A549 (cell line): Measurements from ENCODE around the gene PTPRD. TPM values are rescaled to one million over a fixed set of nuclear protein-coding genes. Genes with fewer than 3 reads are reported as not detected.

ENCODE experiments used
- ATAC-seq, 2 experiments: fragments of 200-7000 bp in 1 of 2; fragments of >200 bp in 1 of 2; cut with Nextera tagmentation in 1 of 2; cut with Tn5 transposase in 1 of 2; 3 replicates each; pipeline versions ENCODE4 v1.8.0 to v1.9.1; 2018 to 2020; ENCODE audit warnings: mild to moderate bottlenecking in 1 of 2, moderate library complexity in 1 of 2
- CTCF ChIA-PET: fragments of 300-600 bp; sonication (Branson Sonifier 250); formaldehyde crosslinking; extraction: SDS; loops from one replicate; lab custom pipeline; 2021; ENCODE audit warnings: antibody characterized with exemption, inconsistent platforms; lab: Yijun Ruan, JAX
- POLR2A ChIA-PET: fragments of 350-600 bp; formaldehyde crosslinking; extraction: SDS; loops from one replicate; lab custom pipeline; 2021; ENCODE audit warnings: antibody characterized with exemption, inconsistent platforms; lab: Yijun Ruan, JAX
- DNase-seq, 2 experiments: peaks; one replicate each; pipeline versions ENCODE4 v3.0.0 to v3.0.0-alpha.2; 2011 to 2016; ENCODE audit warnings: low read depth in 1 of 2, low spot score in 1 of 2
- FAIRE-seq: peaks from 2 replicates; lab custom pipeline; 2011; peaks lifted over from hg19 to GRCh38; lab: Jason Lieb, UNC
- H3K27ac ChIP-seq, 2 experiments: fragments of >200 bp; sonication (Bioruptor Twin); formaldehyde crosslinking; 3 replicates each; pipeline ENCODE4 v1.5.1; 2016 to 2017
- H3K4me1 ChIP-seq: fragments of >200 bp; sonication (Bioruptor Twin); formaldehyde crosslinking; 3 replicates; pipeline ENCODE4 v1.6.1; 2016
- H3K4me2 ChIP-seq: fragments of >200 bp; sonication (Bioruptor Twin); formaldehyde crosslinking; 3 replicates; pipeline ENCODE4 v1.6.1; 2016
- H3K4me3 ChIP-seq: fragments of >200 bp; sonication (Bioruptor Twin); formaldehyde crosslinking; 3 replicates; pipeline ENCODE4 v1.5.1; 2016
- H3K9me3 ChIP-seq: fragments of >200 bp; sonication (Bioruptor Twin); formaldehyde crosslinking; 3 replicates; pipeline ENCODE4 v1.6.1; 2016
- CBX2 ChIP-seq: fragments of 200-600 bp; sonication (generic); IDR thresholded peaks from 2 replicates; pipeline ENCODE4 v1.6.1; 2016; ENCODE audit warnings: low read depth, mild to moderate bottlenecking, borderline replicate concordance
- EHF ChIP-seq: fragments of 250-450 bp; sonication (Bioruptor Pico); IDR thresholded peaks from 2 replicates; pipeline ENCODE4 v1.5.0; 2020; ENCODE audit warnings: mild to moderate bottlenecking
- EHMT2 ChIP-seq: fragments of 200-600 bp; sonication (generic); IDR thresholded peaks from 2 replicates; pipeline ENCODE4 v1.6.1; 2016; ENCODE audit warnings: antibody characterized with exemption, low read depth, mild to moderate bottlenecking, moderate library complexity
- FOSB ChIP-seq: fragments of 250-450 bp; sonication (Bioruptor Pico); IDR thresholded peaks from 2 replicates; pipeline ENCODE4 v1.5.0; 2020; ENCODE audit warnings: mild to moderate bottlenecking, moderate library complexity
- FOSL2 ChIP-seq, 2 experiments: fragments of 450-650 bp in 1 of 2; fragments of >200 bp in 1 of 2; sonication (Bioruptor Twin) in 1 of 2; formaldehyde crosslinking; IDR thresholded peaks; 2 replicates each; pipeline versions ENCODE4 v1.5.0 to v1.6.1; 2016 to 2020; ENCODE audit warnings: mild to moderate bottlenecking in 1 of 2, moderate library complexity in 1 of 2
- GATA3 ChIP-seq: IDR thresholded peaks from 2 replicates; pipeline ENCODE4 v1.6.1; 2012; ENCODE audit warnings: borderline replicate concordance
- HDAC2 ChIP-seq: fragments of 200-600 bp; sonication (generic); IDR thresholded peaks from 2 replicates; pipeline ENCODE4 v1.6.1; 2016
- HOXA7 ChIP-seq: fragments of 250-450 bp; sonication (Bioruptor Pico); IDR thresholded peaks from 2 replicates; pipeline ENCODE4 v1.5.0; 2020; ENCODE audit warnings: mild to moderate bottlenecking, moderate library complexity
- HOXB13 ChIP-seq: fragments of 250-450 bp; sonication (Bioruptor Pico); IDR thresholded peaks from 2 replicates; pipeline ENCODE4 v1.5.0; 2020; ENCODE audit warnings: low read depth, mild to moderate bottlenecking, moderate library complexity
- HOXB5 ChIP-seq: fragments of 250-450 bp; sonication (Bioruptor Pico); IDR thresholded peaks from 2 replicates; pipeline ENCODE4 v1.5.0; 2020; ENCODE audit warnings: mild to moderate bottlenecking, moderate library complexity
- KDM5A ChIP-seq: fragments of 200-600 bp; sonication (generic); IDR thresholded peaks from 2 replicates; pipeline ENCODE4 v1.6.1; 2016; ENCODE audit warnings: antibody characterized with exemption, mild to moderate bottlenecking
- MAZ ChIP-seq: fragments of 150-350 bp; IDR thresholded peaks from 2 replicates; pipeline ENCODE4 v1.6.1; 2014; ENCODE audit warnings: antibody characterized with exemption, low read depth, low read length, borderline replicate concordance
- NFE2L2 ChIP-seq: fragments of 150-350 bp; conservative IDR thresholded peaks from 2 replicates; pipeline ENCODE4 v1.6.1; 2014; ENCODE audit warnings: low read length
- POLR2A ChIP-seq: IDR thresholded peaks from 2 replicates; pipeline ENCODE4 v1.6.1; 2012; ENCODE audit warnings: mild to moderate bottlenecking, low read length
- RAD21 ChIP-seq, 2 experiments: fragments of >200 bp in 1 of 2; sonication (Bioruptor Twin) in 1 of 2; formaldehyde crosslinking in 1 of 2; IDR thresholded peaks in 1 of 2; conservative IDR thresholded peaks in 1 of 2; 2 replicates in 1 of 2; 3 replicates in 1 of 2; pipeline ENCODE4 v1.6.1; 2012 to 2018; ENCODE audit warnings: inconsistent platforms in 1 of 2
- RARB ChIP-seq: fragments of 250-450 bp; sonication (Bioruptor Pico); IDR thresholded peaks from 2 replicates; pipeline ENCODE4 v1.8.0; 2021; ENCODE audit warnings: mild to moderate bottlenecking, moderate library complexity
- RFX5 ChIP-seq: fragments of 450-650 bp; IDR thresholded peaks from 2 replicates; pipeline ENCODE4 v1.7.1; 2014; ENCODE audit warnings: antibody characterized with exemption, mild to moderate bottlenecking, moderate library complexity
- RNF2 ChIP-seq: fragments of 200-600 bp; sonication (generic); IDR thresholded peaks from 2 replicates; pipeline ENCODE4 v1.6.1; 2016; ENCODE audit warnings: low read depth, mild to moderate bottlenecking, antibody characterized with exemption, moderate library complexity, borderline replicate concordance
- SMC3 ChIP-seq: fragments of >200 bp; sonication (Bioruptor Twin); formaldehyde crosslinking; IDR thresholded peaks from 3 replicates; pipeline ENCODE4 v1.6.1; 2018; ENCODE audit warnings: inconsistent platforms
- TP53 ChIP-seq: fragments of 250-450 bp; sonication (Bioruptor Pico); IDR thresholded peaks from 2 replicates; pipeline ENCODE4 v1.5.0; 2021; ENCODE audit warnings: mild to moderate bottlenecking, moderate library complexity
- ZC3H11A ChIP-seq: fragments of 450-650 bp; IDR thresholded peaks from 2 replicates; pipeline ENCODE4 v1.6.1; 2014; ENCODE audit warnings: antibody characterized with exemption, mild to moderate bottlenecking
- ZNF302 ChIP-seq: fragments of 250-450 bp; sonication (Bioruptor Pico); IDR thresholded peaks from 2 replicates; pipeline ENCODE4 v1.9.0; 2021; ENCODE audit warnings: inconsistent platforms, mild to moderate bottlenecking, moderate library complexity
- WGBS: methylation state at CpG from one replicate; pipeline ENCODE4 v1.1.6; 2017; ENCODE audit errors: missing lambda C conversion rate; 5-methylcytosine and 5-hydroxymethylcytosine counted together
- polyA plus RNA-seq, 4 experiments: library from polyadenylated mRNA; depleted of rRNA in 3 of 4; stranded (reverse); fragments of >200 nt; fragmentation: RNase III in 1 of 4; extraction: RNeasy Plus Mini Kit Qiagen cat#74134 plus additional on column Dnase treatment in 1 of 4; gene quantifications; 2 replicates in 3 of 4; 3 replicates in 1 of 4; pipeline ENCODE4 v1.2.3, GENCODE V29; 2011 to 2017
- TF ChIP-seq, protein P1 (sequence below): IDR thresholded peaks from 2 replicates; pipeline ENCODE4 v1.6.1; 2012
- TF ChIP-seq, protein P2 (sequence below): fragments of 250-450 bp; sonication (Bioruptor Pico); IDR thresholded peaks from 2 replicates; pipeline ENCODE4 v1.5.0; 2021; ENCODE audit warnings: mild to moderate bottlenecking, moderate library complexity, borderline replicate concordance
- TF ChIP-seq, protein P3 (sequence below): fragments of 250-450 bp; sonication (Bioruptor Pico); IDR thresholded peaks from 2 replicates; pipeline ENCODE4 v1.5.0; 2020; ENCODE audit warnings: low read depth, mild to moderate bottlenecking, moderate library complexity

Gene PTPRD
- polyA plus RNA-seq, 2 of the 4 experiments (the other 2 are of a cell fraction), result 0.39 to 1.3 TPM

DNA sequence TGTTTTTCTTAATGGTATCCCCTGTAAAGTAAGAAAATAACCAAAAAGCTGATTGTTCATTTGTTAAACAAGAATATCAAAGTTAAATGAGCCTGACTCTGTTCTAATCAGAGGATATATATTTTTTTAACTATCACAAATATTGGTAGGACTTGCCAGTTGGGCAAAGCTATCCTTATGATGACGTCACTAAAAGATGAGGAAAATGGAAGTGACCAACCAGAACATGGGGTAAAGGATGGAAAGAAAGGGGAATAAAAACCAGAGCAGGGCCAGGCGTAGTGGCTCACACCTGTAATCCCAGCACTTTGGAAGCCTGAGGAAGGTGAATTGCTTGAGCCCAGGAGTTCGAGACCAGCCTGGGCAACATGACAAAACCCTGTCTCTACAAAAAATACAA lies 2001.6 kb downstream of the PTPRD start:
- no peak for FAIRE-seq
- Histone ChIP-seq H3K4me1 (no peaks in the 10 kb centered on the region), H3K4me2 (no peak overlapping the region), H3K4me3 (no peak overlapping the region), H3K27ac (no peak overlapping the region), H3K9me3 (no peaks in the 10 kb centered on the region)
- ChIA-PET POLR2A (no interaction called here), CTCF (no interaction called here)
- DNase-seq, result no peak
- WGBS, result 4% methylated on average over 3 of the region's 3 CpGs
- no peak for ATAC-seq
- TF ChIP-seq RARB (no peak), EHF (CRISPR knock-in tag) (no peak), SMC3 (no peak), POLR2A (no peak), MAZ (no peak)
- TF ChIP-seq, protein P1, sequence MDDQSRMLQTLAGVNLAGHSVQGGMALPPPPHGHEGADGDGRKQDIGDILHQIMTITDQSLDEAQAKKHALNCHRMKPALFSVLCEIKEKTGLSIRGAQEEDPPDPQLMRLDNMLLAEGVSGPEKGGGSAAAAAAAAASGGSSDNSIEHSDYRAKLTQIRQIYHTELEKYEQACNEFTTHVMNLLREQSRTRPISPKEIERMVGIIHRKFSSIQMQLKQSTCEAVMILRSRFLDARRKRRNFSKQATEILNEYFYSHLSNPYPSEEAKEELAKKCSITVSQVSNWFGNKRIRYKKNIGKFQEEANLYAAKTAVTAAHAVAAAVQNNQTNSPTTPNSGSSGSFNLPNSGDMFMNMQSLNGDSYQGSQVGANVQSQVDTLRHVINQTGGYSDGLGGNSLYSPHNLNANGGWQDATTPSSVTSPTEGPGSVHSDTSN, result no peak

GRCh38 chr9:8610256-8610655 lies 2002.5 kb downstream of the PTPRD start:
- CTCF ChIA-PET, result no interaction called here
- TF ChIP-seq RNF2 (no peak), RFX5 (no peak), EHMT2 (no peak), NFE2L2 (no peak), EHF (CRISPR knock-in tag) (no peak), RAD21 (conservative IDR thresholded peaks at IDR 0.05 in 1 of 2, IDR thresholded peaks at IDR 0.05 in 1 of 2) (no peak), HOXA7 (CRISPR knock-in tag) (no peak), FOSB (CRISPR knock-in tag) (no peak), ZC3H11A (no peak), GATA3 (no peak), HDAC2 (no peak), CBX2 (no peak), ZNF302 (CRISPR knock-in tag) (no peak), TP53 (CRISPR knock-in tag) (no peak), HOXB5 (no peak), KDM5A (no peak), HOXB13 (CRISPR knock-in tag) (no peak), FOSL2 (IDR thresholded peaks at IDR 0.05) (no peak), FOSL2 (CRISPR knock-in tag; IDR thresholded peaks at IDR 0.05) (no peak)
- TF ChIP-seq, protein P2, sequence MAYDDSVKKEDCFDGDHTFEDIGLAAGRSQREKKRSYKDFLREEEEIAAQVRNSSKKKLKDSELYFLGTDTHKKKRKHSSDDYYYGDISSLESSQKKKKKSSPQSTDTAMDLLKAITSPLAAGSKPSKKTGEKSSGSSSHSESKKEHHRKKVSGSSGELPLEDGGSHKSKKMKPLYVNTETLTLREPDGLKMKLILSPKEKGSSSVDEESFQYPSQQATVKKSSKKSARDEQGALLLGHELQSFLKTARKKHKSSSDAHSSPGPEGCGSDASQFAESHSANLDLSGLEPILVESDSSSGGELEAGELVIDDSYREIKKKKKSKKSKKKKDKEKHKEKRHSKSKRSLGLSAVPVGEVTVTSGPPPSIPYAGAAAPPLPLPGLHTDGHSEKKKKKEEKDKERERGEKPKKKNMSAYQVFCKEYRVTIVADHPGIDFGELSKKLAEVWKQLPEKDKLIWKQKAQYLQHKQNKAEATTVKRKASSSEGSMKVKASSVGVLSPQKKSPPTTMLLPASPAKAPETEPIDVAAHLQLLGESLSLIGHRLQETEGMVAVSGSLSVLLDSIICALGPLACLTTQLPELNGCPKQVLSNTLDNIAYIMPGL (CRISPR knock-in tag), result no peak
- TF ChIP-seq, protein P3, sequence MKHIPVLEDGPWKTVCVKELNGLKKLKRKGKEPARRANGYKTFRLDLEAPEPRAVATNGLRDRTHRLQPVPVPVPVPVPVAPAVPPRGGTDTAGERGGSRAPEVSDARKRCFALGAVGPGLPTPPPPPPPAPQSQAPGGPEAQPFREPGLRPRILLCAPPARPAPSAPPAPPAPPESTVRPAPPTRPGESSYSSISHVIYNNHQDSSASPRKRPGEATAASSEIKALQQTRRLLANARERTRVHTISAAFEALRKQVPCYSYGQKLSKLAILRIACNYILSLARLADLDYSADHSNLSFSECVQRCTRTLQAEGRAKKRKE, result no peak
- TF ChIP-seq, all 56 proteins: peak for 0
- no peak for DNase-seq
- POLR2A ChIA-PET, result no interaction called here
- no peak for FAIRE-seq
- Histone ChIP-seq H3K9me3 (no peaks in the 10 kb centered on the region), H3K4me3 (no peak overlapping the region), H3K27ac (no peak overlapping the region), H3K4me2 (no peak overlapping the region), H3K4me1 (no peaks in the 10 kb centered on the region)
- WGBS, result 19% methylated on average over 3 of the region's 3 CpGs
- ATAC-seq, result no peak
